NCI-H1105 treated with DMSO at 0.1 percent for 48 hours (cell line): ENCODE results near the gene BOC.
A peak's percentile ranks its signal among the peaks of the same experiment; 100 is the strongest.

Experiments used
- DNase-seq: peaks from one replicate; lab custom pipeline; 2025; lab: John Stamatoyannopoulos, UW

The BOC gene

GRCh38 chr3:113185194-113185835 is 26.0 kb upstream of the BOC start:
- no peak for DNase-seq

- DNase-seq = no peak
Measured at GRCh38 chr3:113186566-113186965, 24.8 kb upstream of the BOC start.

GRCh38 chr3:113193288-113193687 is 18.1 kb upstream of the BOC start:
- no peak for DNase-seq

GRCh38 chr3:113193719-113194118 is 17.6 kb upstream of the BOC start:
- DNase-seq = no peak

GRCh38 chr3:113194823-113195401 is 16.4 kb upstream of the BOC start:
- DNase-seq = peak; percentile 77

GRCh38 chr3:113200351-113200750 is 11.0 kb upstream of the BOC start:
- DNase-seq = no peak

GRCh38 chr3:113200946-113201345 is 10.4 kb upstream of the BOC start:
- no peak for DNase-seq

- DNase-seq = no peak
Measured at GRCh38 chr3:113204371-113204770, 7.0 kb upstream of the BOC start.

- peak; percentile 65 for DNase-seq
Measured at GRCh38 chr3:113205481-113205880, 5.9 kb upstream of the BOC start.

- DNase-seq = no peak
Measured at GRCh38 chr3:113210604-113211329, 590 bp upstream of the BOC start.

GRCh38 chr3:113212150-113212843 is 940 bp downstream of the BOC start:
- peak; percentile 27 for DNase-seq

GRCh38 chr3:113212844-113213375 is 1.6 kb downstream of the BOC start:
- no peak for DNase-seq

- DNase-seq = no peak
Measured at GRCh38 chr3:113213896-113214587, 2.7 kb downstream of the BOC start.

GRCh38 chr3:113214917-113215595 is 3.7 kb downstream of the BOC start:
- no peak for DNase-seq

- no peak for DNase-seq
Measured at GRCh38 chr3:113216393-113216792, 5.0 kb downstream of the BOC start.

GRCh38 chr3:113218011-113218680 is 6.8 kb downstream of the BOC start:
- no peak for DNase-seq

GRCh38 chr3:113218681-113219045 is 7.3 kb downstream of the BOC start:
- DNase-seq = no peak

GRCh38 chr3:113219605-113220300 is 8.4 kb downstream of the BOC start:
- DNase-seq = no peak

- DNase-seq = no peak
Measured at GRCh38 chr3:113220721-113221120, 9.4 kb downstream of the BOC start.

- no peak for DNase-seq
Measured at GRCh38 chr3:113221721-113222257, 10.4 kb downstream of the BOC start.
